ENCODE data around the gene RIN2. TPM values are rescaled to one million over a fixed set of nuclear protein-coding genes. Genes with fewer than 3 reads are reported as not detected.
"Not testable (repeated sequence)": the region's sequence is repeated elsewhere in the genome, so short reads cannot be mapped to it uniquely, and the experiment has no call there.

RIN2 gene
- total RNA-seq, 1 donor from 2014 or later: 22.1 TPM

- no peak for DNase-seq (ENCODE audit: low read depth, low spot score)
- no peak for TF ChIP-seq CTCF (conservative IDR thresholded peaks at IDR 0.05)
- Mint-ChIP-seq H3K4me3 (no peak overlapping the region), H3K27me3 (ENCODE audit: low read depth) (peaks cover 3% of the 10 kb centered on the region), H3K4me1 (peaks cover 1% of the 10 kb centered on the region), H3K9me3 (peaks cover 3% of the 10 kb centered on the region), H3K27ac (ENCODE audit: unreplicated experiment) (no peak overlapping the region), H3K36me3 (ENCODE audit: low read depth) (no peaks in the 10 kb centered on the region)
These were observed 8.4 kb upstream of the RIN2 start for GRCh38 chr20:19749618-19750071.

- Mint-ChIP-seq H3K9me3 (peaks cover 2% of the 10 kb centered on the region), H3K4me1 (no peaks in the 10 kb centered on the region), H3K4me3 (no peak overlapping the region), H3K27ac (ENCODE audit: unreplicated experiment) (no peak overlapping the region), H3K27me3 (ENCODE audit: low read depth) (peaks cover 3% of the 10 kb centered on the region), H3K36me3 (ENCODE audit: low read depth) (no peaks in the 10 kb centered on the region)
- no peak for DNase-seq (ENCODE audit: low read depth, low spot score)
- no peak for TF ChIP-seq CTCF (conservative IDR thresholded peaks at IDR 0.05)
These were observed 7.9 kb upstream of the RIN2 start for GRCh38 chr20:19750101-19750606.

- DNase-seq (ENCODE audit: low read depth, low spot score): no peak
These were observed 7.0 kb upstream of the RIN2 start for GRCh38 chr20:19750907-19751636.

GRCh38 chr20:19754201-19754600, 3.9 kb upstream of the RIN2 start:
- not testable (repeated sequence) for H3K36me3 Mint-ChIP-seq (ENCODE audit: low read depth); H3K9me3 Mint-ChIP-seq; DNase-seq (ENCODE audit: low read depth, low spot score); H3K27me3 Mint-ChIP-seq (ENCODE audit: low read depth); H3K27ac Mint-ChIP-seq (ENCODE audit: unreplicated experiment)
- Mint-ChIP-seq H3K4me3 (peak overlapping the region; percentile 54), H3K4me1 (peaks cover 12% of the 10 kb centered on the region)

More at GRCh38 chr20:19750907-19751636, 7.0 kb upstream of the RIN2 start:
- H3K36me3 Mint-ChIP-seq (ENCODE audit: low read depth): no peaks in the 10 kb centered on the region
- no peak for TF ChIP-seq CTCF (conservative IDR thresholded peaks at IDR 0.05)
- peaks cover 3% of the 10 kb centered on the region for H3K27me3 Mint-ChIP-seq (ENCODE audit: low read depth)
- H3K4me3 Mint-ChIP-seq: no peak overlapping the region
- no peaks in the 10 kb centered on the region for H3K4me1 Mint-ChIP-seq
- H3K27ac Mint-ChIP-seq (ENCODE audit: unreplicated experiment): no peak overlapping the region
- no peaks in the 10 kb centered on the region for H3K9me3 Mint-ChIP-seq

- peak overlapping the region; percentile 57 for H3K27ac Mint-ChIP-seq (ENCODE audit: unreplicated experiment)
- peaks cover 29% of the 10 kb centered on the region for H3K4me1 Mint-ChIP-seq
- H3K36me3 Mint-ChIP-seq (ENCODE audit: low read depth): no peaks in the 10 kb centered on the region
- peak overlapping the region; percentile 97 for H3K4me3 Mint-ChIP-seq
- H3K9me3 Mint-ChIP-seq: no peaks in the 10 kb centered on the region
- TF ChIP-seq CTCF (conservative IDR thresholded peaks at IDR 0.05): no peak
- DNase-seq (ENCODE audit: low read depth, low spot score): no peak
- peaks cover 3% of the 10 kb centered on the region for H3K27me3 Mint-ChIP-seq (ENCODE audit: low read depth)
These were observed 1.1 kb upstream of the RIN2 start for GRCh38 chr20:19756761-19757486.
